Common myeloid progenitor, CD34-positive (primary cell): ENCODE measurements around the gene PATL2.

Experiments
- CTCF ChIA-PET: fragments of 350-600 bp; sonication (Branson Sonifier 250); formaldehyde crosslinking; loops from one replicate; lab custom pipeline; 2021; ENCODE audit warnings: antibody characterized with exemption; lab: Charles Lee
- POLR2A ChIA-PET: fragments of 350-600 bp; sonication (Branson Sonifier 250); formaldehyde crosslinking; loops from one replicate; lab custom pipeline; 2021; ENCODE audit warnings: antibody characterized with exemption; lab: Charles Lee
- DNase-seq, 3 donors: peaks; one replicate each; pipeline versions ENCODE4 v3.0.0 to v3.0.0-alpha.2; 2013
- H3K27ac ChIP-seq, 2 experiments: 1 replicate in 1 of 2; 2 replicates in 1 of 2; pipeline ENCODE4 v1.7.0; 2013; ENCODE audit warnings: inconsistent platforms in 2 of 2, low read length in 2 of 2, mild to moderate bottlenecking in 2 of 2, low read depth in 1 of 2, moderate library complexity in 1 of 2; ENCODE audit not compliant: severe bottlenecking in 2 of 2, insufficient read depth in 1 of 2, poor library complexity in 1 of 2
- H3K27me3 ChIP-seq, 5 experiments: replicated peaks in 2 of 5; 1 replicate in 3 of 5; 2 replicates in 2 of 5; pipeline versions ENCODE4 v1.6.1 to v1.7.0; 2013; ENCODE audit warnings: low read length in 4 of 5, mild to moderate bottlenecking in 2 of 5, moderate library complexity in 2 of 5, inconsistent platforms in 1 of 5; ENCODE audit not compliant: insufficient read depth in 5 of 5, control insufficient read depth in 4 of 5
- H3K36me3 ChIP-seq, 4 experiments: 1 replicate in 2 of 4; 2 replicates in 2 of 4; pipeline versions ENCODE4 v1.6.1 to v1.7.0; 2013; ENCODE audit warnings: low read length in 3 of 4, control low read depth in 1 of 4, mild to moderate bottlenecking in 1 of 4; ENCODE audit not compliant: control insufficient read depth in 4 of 4, insufficient read depth in 4 of 4
- H3K4me1 ChIP-seq, 4 experiments: 1 replicate in 3 of 4; 2 replicates in 1 of 4; pipeline versions ENCODE4 v1.6.1 to v1.7.1; 2013; ENCODE audit warnings: low read length in 3 of 4, mild to moderate bottlenecking in 3 of 4, control low read depth in 1 of 4, inconsistent platforms in 1 of 4, moderate library complexity in 1 of 4; ENCODE audit not compliant: control insufficient read depth in 4 of 4, insufficient read depth in 4 of 4; ENCODE audit errors: control extremely low read depth in 1 of 4
- H3K4me3 ChIP-seq, 7 experiments: 1 replicate in 4 of 7; 2 replicates in 3 of 7; pipeline versions ENCODE4 v1.5.1 to v1.7.0; 2013; ENCODE audit warnings: mild to moderate bottlenecking in 7 of 7, low read length in 6 of 7, moderate library complexity in 6 of 7, inconsistent platforms in 2 of 7, low read depth in 2 of 7, control low read depth in 1 of 7; ENCODE audit not compliant: insufficient read depth in 4 of 7, control insufficient read depth in 1 of 7; ENCODE audit errors: extremely low read depth in 1 of 7
- H3K9me3 ChIP-seq, 5 experiments: 1 replicate in 4 of 5; 2 replicates in 1 of 5; pipeline versions ENCODE4 v1.6.1 to v1.7.1; 2013; ENCODE audit warnings: low read length in 4 of 5, mild to moderate bottlenecking in 2 of 5, inconsistent platforms in 1 of 5, low read depth in 1 of 5, moderate library complexity in 1 of 5; ENCODE audit not compliant: control insufficient read depth in 4 of 5, insufficient read depth in 2 of 5; ENCODE audit errors: control extremely low read depth in 1 of 5
- WGBS: methylation state at CpG from one replicate; pipeline ENCODE4 v1.1.5; 2013; ENCODE audit not compliant: insufficient coverage; 5-methylcytosine and 5-hydroxymethylcytosine counted together

Gene PATL2

GRCh38 chr15:44663410-44664308 is 47.5 kb downstream of the PATL2 start, which contains the start of gene SPG11:
TSS of gene SPG11 (minus strand) at chr15:44663662. CDS start at chr15:44663647, 15 bp downstream.
- Histone ChIP-seq H3K27ac (peak within 1 kb of the TSS; percentile 78 to 91), H3K36me3 (peaks cover 0 to 15% (median 7%) of the 10 kb centered on the region in 4 experiments), H3K9me3 (no peaks in the 10 kb centered on the region), H3K4me3 (peak within 1 kb of the TSS; percentile 86 to 100 (median 96)), H3K4me1 (peaks cover 16 to 51% (median 33%) of the 10 kb centered on the region in 4 experiments), H3K27me3 (no peaks in the 10 kb centered on the region)
- POLR2A ChIA-PET, result interaction anchor here (0.7 to 3.7 kb wide), 11 partner anchors 11 to 85 kb away, joined by 3 to 69 read pairs (median 5); partner anchors contain the start of genes B2M, PATL2 and TRIM69
- CTCF ChIA-PET, result interaction anchor here (0.6 to 6.9 kb wide), 30 partner anchors 8 to 126 kb away, joined by 3 to 125 read pairs (median 6); partner anchors contain the start of genes B2M, PATL2 and TRIM69
- peak; percentile 96 to 98 (median 97) for DNase-seq
- 7% methylated on average over 50 of the region's 53 CpGs for WGBS

- 0% methylated on average over 18 of the region's 34 CpGs for WGBS
- peak; percentile 77 to 91 (median 90) for DNase-seq
- no peaks in the 10 kb centered on the region for H3K9me3 ChIP-seq
- peak overlapping the region; percentile 86 to 100 (median 96) for H3K4me3 ChIP-seq
- H3K27me3 ChIP-seq, result no peaks in the 10 kb centered on the region
- peaks cover 0 to 21% (median 7%) of the 10 kb centered on the region in 4 experiments for H3K36me3 ChIP-seq
- H3K27ac ChIP-seq, result peak overlapping the region; percentile 78 to 91
- H3K4me1 ChIP-seq, result peaks cover 16 to 46% (median 27%) of the 10 kb centered on the region in 4 experiments
- ChIA-PET POLR2A (interaction anchor here (0.6 to 3.7 kb wide), 11 partner anchors 12 to 84 kb away, joined by 3 to 69 read pairs (median 5); partner anchors contain the start of genes B2M, PATL2 and TRIM69), CTCF (interaction anchor here (0.6 to 6.9 kb wide), 23 partner anchors 7 to 127 kb away, joined by 3 to 125 read pairs (median 7); partner anchors contain the start of genes B2M, PATL2 and TRIM69)
Measured at GRCh38 chr15:44662478-44663409, 48.4 kb downstream of the PATL2 start.

- no peaks in the 10 kb centered on the region for H3K27me3 ChIP-seq
- POLR2A ChIA-PET, result interaction anchor here (2.4 kb wide), 1 partner anchor 50 kb away, joined by 7 read pairs; the partner anchor contains the start of genes B2M and PATL2
- DNase-seq, result no peak
- no peak overlapping the region for H3K27ac ChIP-seq
- peak overlapping the region in 3 of 7 experiments; percentile 96 to 100 (median 96) for H3K4me3 ChIP-seq
- peaks cover 5 to 29% (median 14%) of the 10 kb centered on the region in 4 experiments for H3K36me3 ChIP-seq
- no peaks in the 10 kb centered on the region for H3K9me3 ChIP-seq
- peaks cover 13 to 38% (median 21%) of the 10 kb centered on the region in 4 experiments for H3K4me1 ChIP-seq
- CTCF ChIA-PET, result interaction anchor here (1.0 to 6.9 kb wide), 3 partner anchors 22 to 75 kb away, joined by 3 to 125 read pairs (median 5); partner anchors contain the start of gene TRIM69
Measured at GRCh38 chr15:44661576-44661975, 49.5 kb downstream of the PATL2 start.

GRCh38 chr15:44659056-44659455 is 52.1 kb downstream of the PATL2 start:
- DNase-seq, result no peak
- Histone ChIP-seq H3K36me3 (peaks cover 14 to 52% (median 28%) of the 10 kb centered on the region in 4 experiments), H3K4me3 (no peak overlapping the region), H3K9me3 (no peaks in the 10 kb centered on the region), H3K27me3 (no peaks in the 10 kb centered on the region), H3K27ac (no peak overlapping the region), H3K4me1 (peaks cover 7 to 22% (median 12%) of the 10 kb centered on the region in 4 experiments)
- ChIA-PET POLR2A (interaction anchor here (2.4 kb wide), 1 partner anchor 53 kb away, joined by 7 read pairs; the partner anchor contains the start of genes B2M and PATL2), CTCF (interaction anchor here (0.7 to 1.3 kb wide), 2 partner anchors 71 to 76 kb away, joined by 3 read pairs; no protein-coding TSS in a partner anchor)
- no CpG with 5 or more reads among the region's 3 CpGs for WGBS

- H3K4me1 ChIP-seq, result peaks cover 2 to 10% (median 8%) of the 10 kb centered on the region in 4 experiments
- no peak overlapping the region for H3K4me3 ChIP-seq
- no peak for DNase-seq
- H3K9me3 ChIP-seq, result no peaks in the 10 kb centered on the region
- H3K27ac ChIP-seq, result no peak overlapping the region
- peaks cover 14 to 66% (median 35%) of the 10 kb centered on the region in 4 experiments for H3K36me3 ChIP-seq
- ChIA-PET CTCF (interaction anchor here (1.0 to 2.2 kb wide), 2 partner anchors 79 to 83 kb away, joined by 5 to 9 read pairs; partner anchors contain the start of gene TRIM69), POLR2A (no interaction called here)
- H3K27me3 ChIP-seq, result no peaks in the 10 kb centered on the region
Measured at GRCh38 chr15:44657378-44657777, 53.7 kb downstream of the PATL2 start.

GRCh38 chr15:44656913-44657312 is 54.2 kb downstream of the PATL2 start:
- WGBS, result no CpG with 5 or more reads among the region's 3 CpGs
- CTCF ChIA-PET, result interaction anchor here (0.9 to 2.2 kb wide), 3 partner anchors 79 to 82 kb away, joined by 4 to 9 read pairs (median 5); partner anchors contain the start of gene TRIM69
- POLR2A ChIA-PET, result no interaction called here

More at GRCh38 chr15:44656913-44657312, 54.2 kb downstream of the PATL2 start:
- no peaks in the 10 kb centered on the region for H3K27me3 ChIP-seq
- no peaks in the 10 kb centered on the region for H3K9me3 ChIP-seq
- no peak overlapping the region for H3K27ac ChIP-seq
- H3K4me1 ChIP-seq, result peaks cover 0 to 5% (median 5%) of the 10 kb centered on the region in 4 experiments
- no peak for DNase-seq
- H3K4me3 ChIP-seq, result no peak overlapping the region
- H3K36me3 ChIP-seq, result peaks cover 17 to 70% (median 36%) of the 10 kb centered on the region in 4 experiments
